Bone marrow (tissue), 2 donors: ENCODE measurements around the gene ANO2.
"Not testable (repeated sequence)": the region's sequence is repeated elsewhere in the genome, so short reads cannot be mapped to it uniquely, and the experiment has no call there.

Source experiments
- DNase-seq, 2 donors: peaks; one replicate each; lab custom pipeline; 2025; lab: John Stamatoyannopoulos, UW

The ANO2 gene

GRCh38 chr12:5660238-5660637, 284.8 kb downstream of the ANO2 start:
- DNase-seq, result no peak

DNA sequence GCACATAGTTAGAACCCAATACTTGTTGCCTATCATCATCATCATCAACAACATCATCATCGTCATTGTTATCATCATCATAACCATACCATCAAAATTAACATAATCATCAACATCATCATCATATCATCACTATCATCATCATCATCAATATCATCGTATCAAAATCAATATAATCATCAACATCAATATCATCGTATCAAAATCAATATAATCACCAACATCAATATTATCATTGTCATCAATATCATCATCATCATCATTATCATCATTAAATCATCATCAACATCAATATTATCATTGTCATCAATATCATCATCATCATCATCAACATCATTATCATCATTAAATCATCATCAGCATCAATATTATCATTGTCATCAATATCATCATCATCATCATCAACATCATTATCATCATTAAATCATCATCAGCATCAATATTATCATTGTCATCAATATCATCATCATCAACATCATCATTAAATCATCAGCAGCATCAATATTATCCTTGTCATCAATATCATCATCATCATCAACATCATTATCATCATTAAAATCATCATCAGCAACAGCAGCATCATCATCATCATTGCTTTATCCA, 286.6 kb downstream of the ANO2 start:
- not testable (repeated sequence) for DNase-seq

- no peak for DNase-seq
Measured at GRCh38 chr12:5656836-5657235, 288.2 kb downstream of the ANO2 start.

DNA sequence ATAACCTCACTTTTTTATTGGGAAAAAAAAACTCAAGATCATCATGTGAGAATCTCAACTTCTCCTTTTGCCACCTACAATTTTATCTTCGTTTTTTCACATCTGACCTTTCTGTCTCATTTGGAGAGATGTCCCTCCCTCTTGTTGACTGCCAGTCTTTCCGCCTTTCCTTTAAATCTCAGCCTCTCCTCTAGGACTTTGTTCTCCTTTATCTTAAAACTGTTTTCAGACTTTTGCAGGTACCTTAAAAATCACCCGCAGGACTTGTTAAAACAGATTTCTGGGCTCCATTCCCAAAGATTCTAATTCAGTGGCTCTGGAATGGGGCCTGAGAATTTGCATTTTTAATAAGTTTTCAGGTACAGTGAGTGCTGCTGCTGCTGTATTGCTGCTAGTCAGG, 289.9 kb downstream of the ANO2 start:
- DNase-seq, result no peak

- no peak for DNase-seq
Measured at GRCh38 chr12:5654019-5654418, 291.0 kb downstream of the ANO2 start.

- DNase-seq, result no peak
Measured at GRCh38 chr12:5650829-5651461, 294.1 kb downstream of the ANO2 start.

DNA sequence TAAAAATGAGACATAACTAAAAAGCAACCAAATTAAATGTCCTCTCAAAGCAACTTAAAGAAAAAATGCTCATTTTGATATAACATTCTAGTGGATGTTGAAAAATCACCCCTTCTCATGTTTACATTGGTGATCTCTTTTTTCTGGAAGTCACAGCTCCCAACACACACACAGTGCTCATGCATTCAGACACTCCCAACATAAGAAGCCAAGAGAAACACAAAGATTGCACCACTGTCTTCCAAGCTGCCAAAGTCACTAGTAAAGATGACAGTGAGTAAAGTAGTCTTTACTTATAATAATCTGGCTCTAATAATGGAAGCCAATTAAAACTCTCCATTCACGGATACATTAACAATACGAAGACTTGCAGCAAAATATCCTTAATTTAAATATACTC, 294.8 kb downstream of the ANO2 start:
- no peak for DNase-seq

- DNase-seq, result no peak
Measured at GRCh38 chr12:5648692-5649359, 296.2 kb downstream of the ANO2 start.

GRCh38 chr12:5643266-5643665, 301.8 kb downstream of the ANO2 start:
- no peak for DNase-seq

DNA sequence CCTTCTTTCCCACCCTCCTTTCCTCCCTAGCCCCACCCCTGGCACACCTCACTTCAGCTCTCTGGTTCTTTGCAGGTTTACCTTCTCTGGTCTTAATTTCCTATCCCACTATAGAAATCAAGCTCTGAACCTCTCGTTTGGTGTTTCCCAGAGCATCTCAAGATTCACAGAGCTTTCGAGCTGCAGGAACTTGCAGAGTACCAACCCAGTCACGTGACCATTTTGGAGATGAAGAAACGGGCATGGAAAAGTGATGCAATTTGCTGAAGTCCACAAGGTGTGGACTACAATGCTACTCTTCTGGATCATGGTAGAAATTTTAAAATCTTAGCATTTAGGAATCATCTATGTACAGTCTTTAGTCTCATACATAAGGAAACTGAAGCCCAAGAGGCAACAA, 307.4 kb downstream of the ANO2 start:
- DNase-seq, result no peak

- DNase-seq, result no peak
Measured at GRCh38 chr12:5636907-5637306, 308.2 kb downstream of the ANO2 start.

- DNase-seq, result no peak
Measured at GRCh38 chr12:5633106-5633505, 312.0 kb downstream of the ANO2 start.

DNA sequence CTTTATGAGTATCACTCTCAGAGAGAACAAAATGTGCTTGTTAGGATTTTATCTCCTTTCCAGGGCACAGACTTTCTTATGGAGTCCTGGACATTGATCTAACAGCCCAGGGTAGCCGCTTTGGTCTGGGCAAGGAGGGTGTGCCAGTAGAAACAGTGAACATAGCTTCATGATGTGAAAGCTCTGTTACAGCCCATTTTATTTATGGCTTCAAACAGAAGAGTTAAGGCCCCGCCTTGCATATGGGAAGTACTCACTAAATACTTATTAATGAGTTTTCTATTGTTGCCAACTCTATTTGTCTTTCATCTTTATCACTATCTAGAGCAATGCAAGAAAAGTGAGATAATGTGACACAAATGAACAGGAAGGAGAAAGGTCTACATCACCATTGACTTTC, 312.6 kb downstream of the ANO2 start:
- DNase-seq, result no peak

DNA sequence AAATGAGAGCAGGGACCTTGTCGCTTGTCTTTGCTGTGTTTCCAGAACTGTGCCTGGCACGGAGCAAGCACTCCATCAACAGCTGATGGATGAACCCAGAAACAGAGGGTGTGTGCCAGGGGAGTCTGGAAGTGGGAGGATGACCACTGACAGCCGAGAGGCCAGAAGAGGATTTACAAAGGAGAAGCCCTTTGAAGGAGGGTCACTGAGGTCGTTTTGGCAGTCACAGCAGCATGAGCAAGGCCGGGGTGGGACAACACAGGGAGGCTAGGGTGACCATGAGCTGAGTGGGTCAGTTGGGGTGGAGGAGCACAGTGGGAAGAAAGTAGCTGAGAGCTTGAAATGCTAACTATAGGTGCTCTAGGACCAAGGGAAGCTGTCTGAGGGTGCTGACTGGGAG, 313.6 kb downstream of the ANO2 start:
- no peak for DNase-seq

GRCh38 chr12:5630726-5631125, 314.3 kb downstream of the ANO2 start:
- no peak for DNase-seq

DNA sequence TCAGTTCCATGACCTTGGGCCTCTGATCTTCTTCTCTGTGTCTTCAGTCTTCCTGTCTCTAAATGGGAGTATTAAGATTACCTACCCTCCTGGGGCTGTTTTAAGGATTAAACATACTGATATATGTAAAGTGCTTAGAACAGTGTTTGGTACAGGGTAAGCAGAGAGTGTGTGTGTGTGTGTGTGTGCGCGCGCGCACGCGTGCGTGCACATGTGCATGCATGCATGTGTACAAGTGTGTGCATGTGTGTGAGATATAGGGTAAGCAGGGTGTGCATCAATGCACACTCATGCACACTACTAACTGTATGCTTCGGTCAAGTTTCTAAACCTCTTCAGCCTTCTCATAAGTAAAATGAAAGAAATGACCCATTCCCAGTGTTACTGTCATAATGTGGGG, 316.6 kb downstream of the ANO2 start:
- DNase-seq, result no peak

DNA sequence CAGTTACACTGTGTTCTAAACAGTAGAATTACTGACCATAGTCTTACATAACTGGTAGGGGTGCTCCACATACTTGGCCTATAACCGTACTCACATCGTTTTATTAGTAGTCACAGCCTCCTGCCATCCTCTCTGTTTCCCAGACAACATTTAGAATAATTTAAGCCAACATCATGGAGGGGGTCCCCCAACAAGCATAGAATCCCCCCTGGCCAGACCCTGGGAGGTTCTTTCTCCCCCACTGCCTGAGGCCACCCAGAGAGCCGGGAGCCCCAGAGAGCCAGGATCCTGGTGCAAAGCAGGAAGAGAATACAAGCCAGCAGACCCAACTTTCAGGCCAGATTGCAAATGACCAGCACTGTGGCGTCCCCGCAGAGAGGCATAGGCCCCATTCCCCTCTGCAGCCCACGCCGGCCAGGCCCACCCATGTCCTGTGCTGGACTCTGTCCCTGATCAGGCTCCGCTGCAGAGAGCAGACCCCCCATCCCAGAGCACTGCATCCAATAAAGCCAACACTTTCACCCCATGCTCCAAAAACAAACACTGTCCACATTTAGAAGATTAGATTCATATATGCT, 317.9 kb downstream of the ANO2 start:
- no peak for DNase-seq

DNA sequence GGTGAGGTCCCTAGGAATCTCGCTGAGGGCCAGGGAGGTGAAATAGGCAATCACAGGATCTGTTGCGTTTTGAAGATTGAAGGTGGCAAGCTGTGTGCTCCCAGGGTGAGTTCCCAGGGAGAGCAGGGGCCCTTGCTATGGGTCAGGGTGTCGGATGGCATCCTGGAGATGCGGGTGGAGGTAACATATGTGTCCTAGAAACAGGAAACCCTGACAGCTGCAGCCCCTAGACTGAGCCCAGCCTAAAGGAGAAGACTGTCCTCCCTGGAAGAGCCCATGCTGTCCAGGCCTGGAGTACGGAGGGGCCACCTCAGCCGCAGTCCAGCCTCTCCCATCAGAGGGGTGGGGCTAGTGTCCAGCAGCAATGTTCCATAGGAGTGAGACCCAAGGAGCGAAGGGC, 318.9 kb downstream of the ANO2 start:
- no peak for DNase-seq

DNA sequence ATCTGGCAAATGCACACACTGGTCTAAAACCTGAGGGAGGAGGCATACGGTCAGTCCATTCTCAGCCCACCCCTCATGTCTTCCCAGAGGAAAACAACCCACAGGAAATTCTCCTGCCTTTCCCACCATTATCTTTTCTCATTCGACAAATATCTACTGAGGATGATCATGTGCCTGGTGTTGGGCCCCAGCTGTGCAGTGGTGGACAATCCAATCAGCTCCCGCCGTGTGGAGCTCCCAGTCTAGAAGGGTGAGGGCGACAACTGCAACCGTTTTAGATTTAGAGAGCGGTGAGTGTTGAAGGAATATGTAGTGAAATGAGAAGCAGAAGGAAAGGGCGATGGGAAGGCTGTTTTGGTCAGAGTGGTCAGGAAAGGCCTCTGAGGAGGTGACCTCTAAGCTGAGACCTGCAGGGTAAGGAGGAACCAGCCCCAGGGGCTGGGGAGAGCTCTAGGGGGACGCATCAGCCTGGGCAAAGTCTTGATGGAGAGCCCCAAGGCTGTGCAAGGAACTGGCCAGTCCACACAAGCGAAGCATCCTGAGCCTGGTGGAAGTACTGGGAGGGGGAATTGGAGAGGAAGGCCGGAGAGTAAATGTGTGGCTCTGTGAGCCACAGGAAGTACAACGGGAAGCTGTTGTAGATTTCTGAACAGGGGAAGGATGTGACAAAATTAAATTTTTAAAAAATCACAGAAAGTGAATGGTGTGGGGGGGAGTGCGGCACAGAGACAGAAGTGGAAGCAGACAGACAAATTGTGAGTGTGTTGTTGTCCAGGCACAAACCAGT, 320.4 kb downstream of the ANO2 start:
- DNase-seq, result no peak

GRCh38 chr12:5623411-5623810, 321.6 kb downstream of the ANO2 start:
- no peak for DNase-seq

- DNase-seq, result no peak
Measured at GRCh38 chr12:5622280-5622679, 322.8 kb downstream of the ANO2 start.

- DNase-seq, result no peak
Measured at GRCh38 chr12:5621329-5621728, 323.7 kb downstream of the ANO2 start.

DNA sequence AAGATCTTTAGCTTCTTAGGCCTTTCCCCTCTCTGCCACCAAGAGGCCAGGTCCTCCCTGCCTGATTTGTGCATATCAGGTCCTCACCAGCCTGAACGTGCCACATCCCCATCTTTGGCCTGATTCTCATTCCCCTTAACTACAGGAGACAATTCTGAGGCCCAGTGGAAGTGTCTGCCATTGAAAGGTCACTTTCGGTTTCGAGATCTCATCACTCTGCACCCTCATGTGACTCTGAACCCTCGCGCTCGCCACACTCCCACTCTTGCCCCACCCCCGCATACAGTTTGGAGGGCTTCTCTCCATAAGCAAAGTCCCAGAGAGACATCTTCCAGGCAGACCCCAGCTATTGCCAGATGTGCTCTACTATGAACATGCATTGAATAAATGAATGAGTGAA, 324.2 kb downstream of the ANO2 start:
- no peak for DNase-seq
